ENCODE data around the gene LHPP. TPM values are rescaled to one million over a fixed set of nuclear protein-coding genes. Genes with fewer than 3 reads are reported as not detected.

Gene LHPP
- total RNA-seq, 1 donor from 2014 or later, result 6.0 TPM

DNA sequence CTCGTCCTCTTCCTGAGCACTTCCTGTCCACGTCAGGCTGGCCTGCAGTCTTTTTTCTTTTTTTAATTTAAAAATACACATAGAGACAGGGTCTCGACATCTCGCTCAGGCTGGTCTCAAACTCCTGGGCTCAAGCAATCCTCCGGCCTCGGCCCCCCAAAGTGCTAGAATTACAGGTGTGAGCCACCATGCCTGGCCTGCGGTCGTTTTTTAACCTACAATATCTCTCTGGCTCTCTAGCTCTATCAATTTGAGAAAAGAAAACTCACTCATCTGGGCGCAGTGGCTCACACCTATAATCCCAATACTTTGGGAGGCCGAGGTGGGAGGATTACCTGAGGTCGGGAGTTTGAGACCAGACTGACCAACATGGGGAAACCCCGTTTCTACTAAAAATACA lies 38.9 kb upstream of the LHPP start:
- no peak for TF ChIP-seq CTCF (IDR thresholded peaks at IDR 0.05; ENCODE audit: partially characterized antibody, unreplicated experiment)
- no peak for DNase-seq
- peaks cover 2% of the 10 kb centered on the region for H3K4me1 Mint-ChIP-seq (ENCODE audit: low read depth, unreplicated experiment)
- no peak overlapping the region for H3K4me3 Mint-ChIP-seq (ENCODE audit: unreplicated experiment)
- H3K27ac Mint-ChIP-seq (ENCODE audit: unreplicated experiment), result no peak overlapping the region
- no peaks in the 10 kb centered on the region for H3K36me3 Mint-ChIP-seq (ENCODE audit: unreplicated experiment)
- H3K27me3 Mint-ChIP-seq (ENCODE audit: unreplicated experiment), result peaks cover 4% of the 10 kb centered on the region
- peaks cover 3% of the 10 kb centered on the region for H3K9me3 Mint-ChIP-seq (ENCODE audit: unreplicated experiment)

- Mint-ChIP-seq H3K36me3 (ENCODE audit: unreplicated experiment) (no peaks in the 10 kb centered on the region), H3K4me3 (ENCODE audit: unreplicated experiment) (no peak overlapping the region), H3K9me3 (ENCODE audit: unreplicated experiment) (no peaks in the 10 kb centered on the region), H3K4me1 (ENCODE audit: low read depth, unreplicated experiment) (peaks cover 2% of the 10 kb centered on the region), H3K27me3 (ENCODE audit: unreplicated experiment) (peaks cover 4% of the 10 kb centered on the region), H3K27ac (ENCODE audit: unreplicated experiment) (no peak overlapping the region)
- TF ChIP-seq CTCF (IDR thresholded peaks at IDR 0.05; ENCODE audit: partially characterized antibody, unreplicated experiment), result no peak
- no peak for DNase-seq
Measured at GRCh38 chr10:124423813-124424212, 37.8 kb upstream of the LHPP start.

GRCh38 chr10:124425227-124425962 lies 36.2 kb upstream of the LHPP start:
- Mint-ChIP-seq H3K36me3 (ENCODE audit: unreplicated experiment) (no peaks in the 10 kb centered on the region), H3K27ac (ENCODE audit: unreplicated experiment) (no peak overlapping the region), H3K4me1 (ENCODE audit: low read depth, unreplicated experiment) (no peaks in the 10 kb centered on the region), H3K27me3 (ENCODE audit: unreplicated experiment) (peaks cover 2% of the 10 kb centered on the region), H3K9me3 (ENCODE audit: unreplicated experiment) (no peaks in the 10 kb centered on the region), H3K4me3 (ENCODE audit: unreplicated experiment) (no peak overlapping the region)
- no peak for TF ChIP-seq CTCF (IDR thresholded peaks at IDR 0.05; ENCODE audit: partially characterized antibody, unreplicated experiment)
- no peak for DNase-seq

GRCh38 chr10:124428207-124428777 lies 33.3 kb upstream of the LHPP start:
- no peaks in the 10 kb centered on the region for H3K9me3 Mint-ChIP-seq (ENCODE audit: unreplicated experiment)
- no peak overlapping the region for H3K27ac Mint-ChIP-seq (ENCODE audit: unreplicated experiment)
- TF ChIP-seq CTCF (IDR thresholded peaks at IDR 0.05; ENCODE audit: partially characterized antibody, unreplicated experiment), result no peak
- no peak for DNase-seq
- H3K27me3 Mint-ChIP-seq (ENCODE audit: unreplicated experiment), result peaks cover 3% of the 10 kb centered on the region
- H3K36me3 Mint-ChIP-seq (ENCODE audit: unreplicated experiment), result no peaks in the 10 kb centered on the region
- H3K4me3 Mint-ChIP-seq (ENCODE audit: unreplicated experiment), result no peak overlapping the region
- H3K4me1 Mint-ChIP-seq (ENCODE audit: low read depth, unreplicated experiment), result no peaks in the 10 kb centered on the region

DNA sequence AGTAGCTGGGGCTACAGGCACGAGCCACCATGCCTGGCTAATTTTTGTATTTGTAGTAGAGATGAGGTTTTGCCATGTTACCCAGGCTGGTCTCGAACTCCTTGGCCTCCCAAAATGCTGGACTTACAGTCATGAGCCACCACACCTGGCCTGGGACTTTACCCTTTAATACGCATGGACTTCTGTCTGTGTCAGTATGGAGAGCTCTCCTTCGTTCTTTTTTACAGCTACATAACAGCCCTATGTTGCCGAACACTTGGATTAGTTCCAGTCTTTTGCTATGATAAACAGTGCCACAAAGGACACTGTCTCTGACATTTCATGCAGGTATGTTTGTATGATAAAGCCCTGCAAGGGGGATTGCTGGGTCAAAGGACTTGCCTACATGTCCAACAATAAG lies 32.0 kb upstream of the LHPP start:
- no peaks in the 10 kb centered on the region for H3K4me1 Mint-ChIP-seq (ENCODE audit: low read depth, unreplicated experiment)
- H3K27me3 Mint-ChIP-seq (ENCODE audit: unreplicated experiment), result peaks cover 3% of the 10 kb centered on the region
- DNase-seq, result no peak
- H3K36me3 Mint-ChIP-seq (ENCODE audit: unreplicated experiment), result no peaks in the 10 kb centered on the region
- no peak overlapping the region for H3K27ac Mint-ChIP-seq (ENCODE audit: unreplicated experiment)
- no peak overlapping the region for H3K4me3 Mint-ChIP-seq (ENCODE audit: unreplicated experiment)
- no peak for TF ChIP-seq CTCF (IDR thresholded peaks at IDR 0.05; ENCODE audit: partially characterized antibody, unreplicated experiment)
- no peaks in the 10 kb centered on the region for H3K9me3 Mint-ChIP-seq (ENCODE audit: unreplicated experiment)
